Measurements from ENCODE around the gene BCL11B. TPM values are rescaled to one million over a fixed set of nuclear protein-coding genes. Genes with fewer than 3 reads are reported as not detected.

The BCL11B gene
- polyA plus RNA-seq, 3 donors, result 0.01 TPM; not detected in 2

DNA sequence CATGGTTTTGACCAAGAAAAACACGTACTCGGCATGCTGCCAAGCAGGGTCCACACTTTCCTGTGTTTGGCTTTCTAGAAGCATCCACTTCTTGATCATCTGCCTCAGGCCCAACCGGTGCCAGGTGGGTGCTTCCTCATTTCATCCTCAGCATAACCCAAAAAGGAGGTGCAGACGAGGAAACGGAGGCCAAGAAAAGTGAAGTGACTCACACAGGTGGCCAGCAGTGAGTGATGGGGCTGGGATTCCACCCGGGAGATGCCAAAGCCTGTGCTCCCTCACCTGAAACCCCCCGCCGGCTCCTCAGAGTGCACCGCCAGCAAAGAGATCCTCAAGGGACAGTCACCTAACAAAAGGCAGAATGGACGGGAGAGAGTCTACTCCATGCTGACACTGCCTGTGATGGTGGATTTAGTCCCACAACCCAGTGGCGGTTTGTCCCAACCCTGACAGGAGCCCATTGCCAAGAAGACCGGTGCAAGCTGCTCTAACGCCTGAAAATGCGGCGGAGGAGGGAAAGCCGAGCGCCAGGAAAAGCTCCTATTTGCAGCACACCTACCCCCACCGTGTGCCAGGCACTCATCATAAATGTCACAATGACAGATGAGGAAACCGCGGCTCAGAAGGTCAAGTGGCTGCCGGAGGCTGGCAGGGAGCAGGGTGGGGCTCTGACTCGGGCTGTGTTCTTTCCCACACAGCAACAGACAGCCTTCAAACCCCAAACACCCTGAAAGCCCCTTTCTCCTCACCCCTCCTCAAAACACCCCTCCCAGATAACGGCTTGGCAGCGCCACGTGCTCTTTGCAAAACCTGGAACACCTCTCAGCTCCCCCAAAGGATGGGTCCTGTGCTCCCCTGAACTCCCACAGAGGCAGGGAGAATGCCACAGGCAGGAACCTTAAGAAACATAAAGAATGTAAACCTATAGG lies 18.8 kb downstream of the BCL11B start:
- 65% methylated on average over 21 of the region's 25 CpGs for WGBS (ENCODE audit: insufficient coverage)
- H3K36me3 Mint-ChIP-seq, result no peaks in the 10 kb centered on the region
- Histone ChIP-seq H3K4me1 (ENCODE audit: control insufficient read depth in 1 of 2, insufficient read depth in 2 of 2, low read length in 2 of 2) (no peaks in the 10 kb centered on the region), H3K9me3 (replicated peaks in 1 of 2; ENCODE audit: control insufficient read depth in 1 of 2, insufficient read depth in 1 of 2, low read length in 2 of 2) (no peaks in the 10 kb centered on the region), H3K27me3 (ENCODE audit: control insufficient read depth in 2 of 2, insufficient read depth in 2 of 2, low read length in 2 of 2) (peaks cover 0 to 13% of the 10 kb centered on the region in 2 donors), H3K9ac (ENCODE audit: insufficient read depth, low read length, poor library complexity, severe bottlenecking) (no peak overlapping the region), H3K27ac (ENCODE audit: low read depth in 1 of 2, low read length in 2 of 2) (no peak overlapping the region), H3K4me3 (replicated peaks in 1 of 3; ENCODE audit: low read depth in 2 of 3, low read length in 3 of 3) (no peak overlapping the region), H4K20me1 (ENCODE audit: insufficient read depth, low read length) (no peaks in the 10 kb centered on the region), H3K79me2 (ENCODE audit: insufficient read depth, low read length) (no peaks in the 10 kb centered on the region), H3K36me3 (replicated peaks in 1 of 2; ENCODE audit: control insufficient read depth in 1 of 2, insufficient read depth in 2 of 2, low read length in 2 of 2) (no peaks in the 10 kb centered on the region), H3K4me2 (replicated peaks; ENCODE audit: extremely low read depth, low read length, poor library complexity, severe bottlenecking) (no peak overlapping the region), H2AFZ (ENCODE audit: insufficient read depth, low read depth, low read length, poor library complexity, severe bottlenecking) (no peak overlapping the region)
- no peak for DNase-seq
- peaks cover 25 to 37% (median 26%) of the 10 kb centered on the region in 3 donors for H3K27me3 Mint-ChIP-seq (ENCODE audit: low read depth in 3 of 3)
- H3K4me3 Mint-ChIP-seq, result no peak overlapping the region
- H3K4me1 Mint-ChIP-seq, result no peaks in the 10 kb centered on the region
- TF ChIP-seq CTCF (IDR thresholded peaks at IDR 0.05), result no peak
- intact Hi-C loops (cut with micrococcal nuclease), result no loop called here
- peak overlapping the region in 1 of 7 donors; percentile 54 for H3K27ac Mint-ChIP-seq
- H3K9me3 Mint-ChIP-seq, result peaks cover 0 to 2% (median 0%) of the 10 kb centered on the region in 7 donors

GRCh38 chr14:99252443-99252939 lies 19.5 kb downstream of the BCL11B start:
- H3K4me3 Mint-ChIP-seq, result no peak overlapping the region
- TF ChIP-seq CTCF (IDR thresholded peaks at IDR 0.05), result no peak
- H2AFZ ChIP-seq (ENCODE audit: insufficient read depth, low read depth, low read length, poor library complexity, severe bottlenecking), result no peak overlapping the region
- peaks cover 29 to 39% (median 33%) of the 10 kb centered on the region in 3 donors for H3K27me3 Mint-ChIP-seq (ENCODE audit: low read depth in 3 of 3)
- no peaks in the 10 kb centered on the region for H3K4me1 ChIP-seq (ENCODE audit: control insufficient read depth in 1 of 2, insufficient read depth in 2 of 2, low read length in 2 of 2)
- H3K27ac Mint-ChIP-seq, result no peak overlapping the region
- H3K9me3 ChIP-seq (replicated peaks in 1 of 2; ENCODE audit: control insufficient read depth in 1 of 2, insufficient read depth in 1 of 2, low read length in 2 of 2), result no peaks in the 10 kb centered on the region
- no peaks in the 10 kb centered on the region for H3K36me3 Mint-ChIP-seq
- no peak overlapping the region for H3K9ac ChIP-seq (ENCODE audit: insufficient read depth, low read length, poor library complexity, severe bottlenecking)
- H3K36me3 ChIP-seq (replicated peaks in 1 of 2; ENCODE audit: control insufficient read depth in 1 of 2, insufficient read depth in 2 of 2, low read length in 2 of 2), result no peaks in the 10 kb centered on the region
- no peak for DNase-seq
- no peaks in the 10 kb centered on the region for H3K4me1 Mint-ChIP-seq
- 83% methylated on average over 4 of the region's 9 CpGs for WGBS (ENCODE audit: insufficient coverage)
- no peaks in the 10 kb centered on the region for H3K79me2 ChIP-seq (ENCODE audit: insufficient read depth, low read length)
- peaks cover 0 to 2% (median 0%) of the 10 kb centered on the region in 7 donors for H3K9me3 Mint-ChIP-seq
- H3K4me2 ChIP-seq (replicated peaks; ENCODE audit: extremely low read depth, low read length, poor library complexity, severe bottlenecking), result no peak overlapping the region
- peaks cover under 1 to 16% of the 10 kb centered on the region in 2 donors for H3K27me3 ChIP-seq (ENCODE audit: control insufficient read depth in 2 of 2, insufficient read depth in 2 of 2, low read length in 2 of 2)
- no peaks in the 10 kb centered on the region for H4K20me1 ChIP-seq (ENCODE audit: insufficient read depth, low read length)
- no peak overlapping the region for H3K4me3 ChIP-seq (replicated peaks in 1 of 3; ENCODE audit: low read depth in 2 of 3, low read length in 3 of 3)
- no peak overlapping the region for H3K27ac ChIP-seq (ENCODE audit: low read depth in 1 of 2, low read length in 2 of 2)
- intact Hi-C loops (cut with micrococcal nuclease), result no loop called here
